H1 (cell line): ENCODE results near the gene PLBD2. TPM values are rescaled to one million over a fixed set of nuclear protein-coding genes. Genes with fewer than 3 reads are reported as not detected.

Source experiments
- ASH2L ChIP-seq: fragments of 200-600, 300-600 bp; sonication (generic); IDR thresholded peaks from one replicate; pipeline ENCODE4 v1.7.1; 2017; ENCODE audit warnings: low read length
- NANOG ChIP-seq: IDR thresholded peaks from 2 replicates; pipeline ENCODE4 v1.6.1; 2011; ENCODE audit warnings: low read length, low read depth, mild to moderate bottlenecking, inconsistent platforms; ENCODE audit not compliant: insufficient read depth, poor library complexity, severe bottlenecking
- polyA plus RNA-seq, 7 experiments: library from polyadenylated mRNA; depleted of rRNA in 3 of 7; stranded (reverse) in 5 of 7; unstranded in 2 of 7; fragments of >200 nt in 5 of 7; fragments of 200-250 nt in 2 of 7; gene quantifications; 1 replicate in 5 of 7; 2 replicates in 1 of 7; 4 replicates in 1 of 7; pipeline versions ENCODE4 v1.2.1 to v1.2.3, GENCODE V29; 2011 to 2013; ENCODE audit warnings: missing spikeins in 2 of 7, mixed read lengths in 2 of 7
- total RNA-seq: library from RNA; stranded (reverse); fragmentation: NEBNext Ultra II Directional; extraction: Animal tissue kit (Norgen Biotek cat#: 25700); gene quantifications from 2 replicates; pipeline ENCODE4 v1.2.1, GENCODE V29; 2021

The PLBD2 gene
- total and polyA plus RNA-seq, 2 of the 8 experiments (the other 6 are each of a cell fraction or from before 2014, with no cell fraction given), result 16.8 to 33.5 TPM

DNA sequence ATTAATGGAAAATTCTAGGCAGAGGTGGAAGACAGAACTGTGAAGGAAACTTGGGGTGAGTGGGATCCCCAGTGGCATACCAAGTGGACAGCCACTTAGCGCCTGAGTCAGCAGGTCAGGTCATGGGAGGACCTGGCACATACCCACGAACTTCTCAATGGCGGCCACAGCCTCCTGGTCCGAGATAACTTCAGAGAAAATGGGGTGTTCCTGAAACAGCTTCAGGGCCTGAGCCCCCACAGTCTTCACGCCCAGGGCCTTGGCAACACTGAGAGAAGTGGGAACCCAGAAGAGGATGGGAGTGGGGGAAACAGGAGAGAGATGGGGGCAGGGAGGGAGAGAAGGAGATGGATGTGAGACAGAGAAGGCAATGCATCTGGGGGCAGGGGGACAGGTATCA is 35.4 kb downstream of the PLBD2 start (continued):
- TF ChIP-seq ASH2L (no peak), NANOG (no peak)
- TF ChIP-seq, all 59 proteins: peak for 0
